ENCODE measurements around the gene KRTAP10-4. TPM values are rescaled to one million over a fixed set of nuclear protein-coding genes. Genes with fewer than 3 reads are reported as not detected.

Gene KRTAP10-4
- total and polyA plus RNA-seq, 2 experiments from 2014 or later: not detected

DNA sequence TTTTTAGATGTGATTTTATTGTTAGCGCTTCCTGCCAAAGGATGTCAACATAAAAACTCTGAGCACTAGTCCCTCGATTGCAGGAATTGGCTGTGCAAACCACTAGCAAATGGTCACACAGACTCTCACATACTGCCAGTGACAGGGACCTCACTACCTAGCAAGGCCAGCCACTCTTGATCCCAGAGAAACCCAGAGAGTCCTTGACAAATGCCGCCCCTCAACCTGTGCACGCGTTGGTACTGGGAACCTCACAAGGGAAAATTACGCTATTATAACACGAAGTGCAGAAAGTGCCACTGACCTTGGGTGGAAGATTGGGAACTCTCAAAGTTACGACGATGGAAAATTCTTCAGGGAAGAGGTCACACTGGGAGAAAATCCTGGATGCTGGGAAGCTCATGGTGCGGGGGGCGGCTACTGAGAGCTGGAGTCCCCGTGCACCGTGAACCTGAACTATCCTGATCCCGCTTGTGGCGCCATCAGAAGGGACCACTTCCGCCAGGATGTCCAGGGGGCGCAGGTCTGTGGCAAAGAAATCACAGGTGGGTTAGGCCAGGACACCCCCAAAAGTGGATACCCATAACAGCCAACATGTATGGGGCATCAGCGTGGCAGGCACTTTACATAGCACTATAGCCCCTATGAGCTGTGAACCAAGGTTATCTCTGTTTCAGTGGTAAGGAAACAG lies 5.9 kb upstream of the KRTAP10-4 start:
- no peak overlapping the region for H3K27ac ChIP-seq
- no peaks in the 10 kb centered on the region for H3K36me3 ChIP-seq (ENCODE audit: low read depth)
- H4K20me1 ChIP-seq (ENCODE audit: insufficient read depth): no peaks in the 10 kb centered on the region
- no peak overlapping the region for H3K4me2 ChIP-seq (ENCODE audit: unreplicated experiment)
- TF ChIP-seq EZH2 (IDR thresholded peaks at IDR 0.05; ENCODE audit: insufficient read depth, poor library complexity, severe bottlenecking) (no peak), EZH2phosphoT487 (IDR thresholded peaks at IDR 0.05; ENCODE audit: insufficient read depth, low read depth) (no peak)
- no peak overlapping the region for H3K4me3 ChIP-seq
- WGBS, 2 experiments (ENCODE audit: low coverage in 1 of 2, low lambda C conversion rate in 2 of 2, missing lambda C conversion rate in 2 of 2): 65 to 67% methylated on average over 18 of the region's 18 CpGs
- no peaks in the 10 kb centered on the region for H3K9me2 ChIP-seq (ENCODE audit: insufficient read depth)
- no peak overlapping the region for H2AFZ ChIP-seq
- H3K9me3 ChIP-seq (ENCODE audit: low read depth): no peaks in the 10 kb centered on the region
- no peaks in the 10 kb centered on the region for H3K79me2 ChIP-seq (ENCODE audit: insufficient read depth)
- H3K27me3 ChIP-seq (replicated peaks; ENCODE audit: insufficient read depth): peaks cover 9% of the 10 kb centered on the region; the same call in 1 of the 2 replicates
- in situ Hi-C loops (cut with MboI): no loop called here
- no peak overlapping the region for H3K9ac ChIP-seq
- H3K4me1 ChIP-seq (ENCODE audit: insufficient read depth): no peaks in the 10 kb centered on the region
- no peak for DNase-seq
- no peaks in the 10 kb centered on the region for H3F3A ChIP-seq (ENCODE audit: insufficient read depth)

DNA sequence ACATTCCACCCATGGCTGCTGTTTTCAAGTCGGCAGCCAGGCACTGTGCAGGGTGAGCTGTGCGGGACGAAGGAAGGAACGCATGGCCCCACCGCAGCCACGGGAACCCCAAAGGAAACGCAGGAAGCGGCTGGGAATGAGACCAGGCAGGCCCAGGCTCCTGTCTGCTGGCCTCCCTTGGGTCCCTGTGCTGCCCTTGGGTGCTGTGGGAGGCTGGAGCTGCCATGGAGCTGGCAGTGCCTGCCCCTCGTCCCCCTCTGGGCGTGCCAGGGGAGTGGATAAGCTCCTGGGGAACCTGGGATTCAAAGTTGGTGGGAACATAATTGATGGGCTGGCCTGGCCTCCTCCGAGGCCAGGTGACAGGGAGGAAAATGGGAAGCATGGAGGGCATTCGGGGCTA lies 5.3 kb upstream of the KRTAP10-4 start:
- Histone ChIP-seq H3K4me2 (ENCODE audit: unreplicated experiment) (no peak overlapping the region), H3K27me3 (replicated peaks; ENCODE audit: insufficient read depth) (peaks cover 11% of the 10 kb centered on the region; the same call in 1 of the 2 replicates), H4K20me1 (ENCODE audit: insufficient read depth) (no peaks in the 10 kb centered on the region), H2AFZ (no peak overlapping the region), H3K79me2 (ENCODE audit: insufficient read depth) (no peaks in the 10 kb centered on the region), H3K4me1 (ENCODE audit: insufficient read depth) (no peaks in the 10 kb centered on the region), H3K4me3 (no peak overlapping the region), H3K9ac (no peak overlapping the region), H3K9me2 (ENCODE audit: insufficient read depth) (no peaks in the 10 kb centered on the region), H3K36me3 (ENCODE audit: low read depth) (no peaks in the 10 kb centered on the region), H3K9me3 (ENCODE audit: low read depth) (no peaks in the 10 kb centered on the region), H3K27ac (no peak overlapping the region), H3F3A (ENCODE audit: insufficient read depth) (no peaks in the 10 kb centered on the region)
- in situ Hi-C loops (cut with MboI): no loop called here
- WGBS, 2 experiments (ENCODE audit: low coverage in 1 of 2, low lambda C conversion rate in 2 of 2, missing lambda C conversion rate in 2 of 2): 34 to 37% methylated on average over 12 of the region's 12 CpGs
- TF ChIP-seq EZH2phosphoT487 (IDR thresholded peaks at IDR 0.05; ENCODE audit: insufficient read depth, low read depth): no peak
- no peak for TF ChIP-seq EZH2 (IDR thresholded peaks at IDR 0.05; ENCODE audit: insufficient read depth, poor library complexity, severe bottlenecking)
- DNase-seq: no peak

DNA sequence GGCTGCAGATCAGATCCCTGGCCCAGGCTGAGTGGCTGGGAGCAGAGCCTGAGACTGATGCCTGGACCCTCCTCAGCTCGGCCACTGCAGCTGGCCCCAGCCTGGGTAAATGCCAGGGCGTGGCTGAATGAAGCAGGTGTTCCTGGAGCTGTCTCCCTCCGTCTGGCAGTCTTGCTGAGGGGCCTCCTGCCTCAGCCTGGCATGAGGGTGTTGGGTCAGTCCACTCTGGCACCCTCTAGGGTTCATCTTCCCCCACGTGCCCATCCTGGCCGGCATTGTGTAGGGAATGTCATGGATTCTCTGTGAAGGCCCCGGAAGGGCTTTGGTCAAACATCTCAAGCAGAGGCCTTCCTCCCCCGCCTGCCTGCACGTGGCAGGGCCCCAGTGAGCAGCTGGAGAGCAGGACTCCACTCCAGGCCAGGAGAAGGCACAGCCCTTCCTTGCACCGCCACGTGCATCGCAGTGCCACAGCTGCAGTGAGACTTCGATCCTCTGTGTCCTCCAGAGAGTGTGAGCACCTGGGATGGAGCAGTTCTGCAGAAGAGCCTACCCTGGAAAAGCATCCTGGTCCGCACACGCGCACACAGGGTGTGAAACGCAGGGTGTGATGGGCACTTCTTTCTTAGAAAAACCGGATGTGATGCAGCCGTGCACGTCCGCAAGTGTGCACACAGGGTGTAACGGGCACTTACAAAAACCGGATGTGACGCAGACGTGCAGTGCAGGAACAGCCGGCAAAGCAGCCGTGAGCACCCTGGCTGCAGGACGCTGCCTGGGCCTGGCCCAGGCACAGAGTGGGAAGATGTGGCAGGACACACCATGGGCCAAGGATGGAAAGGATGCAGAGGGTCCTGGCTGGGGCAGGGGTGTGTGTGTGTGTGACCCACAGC lies 4.6 kb upstream of the KRTAP10-4 start:
- Histone ChIP-seq H3K27ac (no peak overlapping the region), H3K36me3 (ENCODE audit: low read depth) (no peaks in the 10 kb centered on the region), H3K9ac (no peak overlapping the region), H3K79me2 (ENCODE audit: insufficient read depth) (no peaks in the 10 kb centered on the region), H3K9me3 (ENCODE audit: low read depth) (no peaks in the 10 kb centered on the region), H4K20me1 (ENCODE audit: insufficient read depth) (no peaks in the 10 kb centered on the region), H3K4me2 (ENCODE audit: unreplicated experiment) (no peak overlapping the region), H3F3A (ENCODE audit: insufficient read depth) (no peaks in the 10 kb centered on the region), H3K4me3 (no peak overlapping the region), H3K27me3 (replicated peaks; ENCODE audit: insufficient read depth) (peaks cover 14% of the 10 kb centered on the region; the same call in 1 of the 2 replicates), H3K4me1 (ENCODE audit: insufficient read depth) (no peaks in the 10 kb centered on the region), H2AFZ (no peak overlapping the region), H3K9me2 (ENCODE audit: insufficient read depth) (no peaks in the 10 kb centered on the region)
- no peak for DNase-seq
- in situ Hi-C loops (cut with MboI): no loop called here
- WGBS, 2 experiments (ENCODE audit: low coverage in 1 of 2, low lambda C conversion rate in 2 of 2, missing lambda C conversion rate in 2 of 2): 48 to 49% methylated on average over 26 to 27 of the region's 27 CpGs
- no peak for TF ChIP-seq EZH2phosphoT487 (IDR thresholded peaks at IDR 0.05; ENCODE audit: insufficient read depth, low read depth)
- TF ChIP-seq EZH2 (IDR thresholded peaks at IDR 0.05; ENCODE audit: insufficient read depth, poor library complexity, severe bottlenecking): no peak

- Histone ChIP-seq H3K4me3 (no peak overlapping the region), H3K9me2 (ENCODE audit: insufficient read depth) (no peaks in the 10 kb centered on the region), H3K4me1 (ENCODE audit: insufficient read depth) (no peaks in the 10 kb centered on the region), H3K36me3 (ENCODE audit: low read depth) (no peaks in the 10 kb centered on the region), H3K9ac (no peak overlapping the region), H3K27me3 (replicated peaks; ENCODE audit: insufficient read depth) (peaks cover 14% of the 10 kb centered on the region; the same call in 1 of the 2 replicates), H4K20me1 (ENCODE audit: insufficient read depth) (no peaks in the 10 kb centered on the region), H3K9me3 (ENCODE audit: low read depth) (no peaks in the 10 kb centered on the region), H3K27ac (no peak overlapping the region), H3K79me2 (ENCODE audit: insufficient read depth) (no peaks in the 10 kb centered on the region), H3K4me2 (ENCODE audit: unreplicated experiment) (no peak overlapping the region), H2AFZ (no peak overlapping the region), H3F3A (ENCODE audit: insufficient read depth) (no peaks in the 10 kb centered on the region)
- in situ Hi-C loops (cut with MboI): no loop called here
- 39 to 44% methylated on average over 11 to 12 of the region's 12 CpGs for WGBS, 2 experiments (ENCODE audit: low coverage in 1 of 2, low lambda C conversion rate in 2 of 2, missing lambda C conversion rate in 2 of 2)
- DNase-seq: no peak
- TF ChIP-seq EZH2phosphoT487 (IDR thresholded peaks at IDR 0.05; ENCODE audit: insufficient read depth, low read depth): no peak
These were observed 3.5 kb upstream of the KRTAP10-4 start for GRCh38 chr21:44569861-44570517.

Data from GM23248 (cell line).